ENCODE data around the gene CFDP1.
A peak's percentile ranks its signal among the peaks of the same experiment; 100 is the strongest.
"Not testable (repeated sequence)": the region's sequence is repeated elsewhere in the genome, so short reads cannot be mapped to it uniquely, and the experiment has no call there.

CFDP1 gene

GRCh38 chr16:75432828-75433731, at the start of gene CFDP1:
Gene CFDP1 (minus strand): TSS chr16:75433503. CDS start chr16:75433352, 151 bp downstream.
- DNase-seq, result peak; percentile 93 to 94

- DNase-seq, result no peak
Measured at GRCh38 chr16:75482434-75483205, 49.3 kb upstream of the CFDP1 start.

- no peak for DNase-seq
Measured at GRCh38 chr16:75481475-75481874, 48.2 kb upstream of the CFDP1 start.

- no peak for DNase-seq
Measured at GRCh38 chr16:75479421-75479990, 46.2 kb upstream of the CFDP1 start.

GRCh38 chr16:75478480-75479345, 45.4 kb upstream of the CFDP1 start:
- no peak for DNase-seq

- DNase-seq, result no peak
Measured at GRCh38 chr16:75477680-75478473, 44.6 kb upstream of the CFDP1 start.

GRCh38 chr16:75476817-75477216, 43.5 kb upstream of the CFDP1 start:
- DNase-seq, result no peak

GRCh38 chr16:75475420-75475847, 42.1 kb upstream of the CFDP1 start:
- DNase-seq, result no peak

- no peak for DNase-seq
Measured at GRCh38 chr16:75472908-75473877, 39.9 kb upstream of the CFDP1 start.

GRCh38 chr16:75471723-75472633, 38.7 kb upstream of the CFDP1 start:
- peak; percentile 11 to 21 for DNase-seq

GRCh38 chr16:75466760-75467159, 33.5 kb upstream of the CFDP1 start:
- no peak for DNase-seq

GRCh38 chr16:75464122-75464918, 31.0 kb upstream of the CFDP1 start, which contains the start of gene TMEM170A:
Gene TMEM170A (minus strand): TSS chr16:75464689. CDS start chr16:75464600, 89 bp downstream.
- DNase-seq, result peak; percentile 97 to 98

- not testable (repeated sequence) for DNase-seq
Measured at GRCh38 chr16:75463389-75464121, 30.3 kb upstream of the CFDP1 start.

- no peak for DNase-seq
Measured at GRCh38 chr16:75462806-75463205, 29.5 kb upstream of the CFDP1 start.

GRCh38 chr16:75461575-75461974, 28.3 kb upstream of the CFDP1 start:
- DNase-seq, result no peak

- DNase-seq, result no peak
Measured at GRCh38 chr16:75460446-75460845, 27.1 kb upstream of the CFDP1 start.

GRCh38 chr16:75459691-75460090, 26.4 kb upstream of the CFDP1 start:
- no peak for DNase-seq

All from activated CD4-positive, alpha-beta T cell treated with anti-CD3 and anti-CD28 coated beads, Interleukin-2, amount 50 U/mL, for 4 hours (primary cell).